Mesenteric fat pad (tissue), 1 donor: ENCODE results near the gene LILRB5. TPM values are rescaled to one million over a fixed set of nuclear protein-coding genes. Genes with fewer than 3 reads are reported as not detected.

ENCODE experiments used
- DNase-seq: peaks from one replicate; pipeline ENCODE4 v3.0.0-alpha.2; 2020; ENCODE audit warnings: low spot score
- total RNA-seq: library from RNA; stranded (reverse); fragmentation: NEBNext Ultra II Directional; extraction: Animal tissue kit (Norgen Biotek cat#: 25700); gene quantifications from one replicate; pipeline ENCODE4 v1.2.1, GENCODE V29; 2021
- donor health status: DM: yes; HTN: yes; CAD: no.

Gene LILRB5
- total RNA-seq, 1 donor from 2014 or later = 69.4 TPM

DNA sequence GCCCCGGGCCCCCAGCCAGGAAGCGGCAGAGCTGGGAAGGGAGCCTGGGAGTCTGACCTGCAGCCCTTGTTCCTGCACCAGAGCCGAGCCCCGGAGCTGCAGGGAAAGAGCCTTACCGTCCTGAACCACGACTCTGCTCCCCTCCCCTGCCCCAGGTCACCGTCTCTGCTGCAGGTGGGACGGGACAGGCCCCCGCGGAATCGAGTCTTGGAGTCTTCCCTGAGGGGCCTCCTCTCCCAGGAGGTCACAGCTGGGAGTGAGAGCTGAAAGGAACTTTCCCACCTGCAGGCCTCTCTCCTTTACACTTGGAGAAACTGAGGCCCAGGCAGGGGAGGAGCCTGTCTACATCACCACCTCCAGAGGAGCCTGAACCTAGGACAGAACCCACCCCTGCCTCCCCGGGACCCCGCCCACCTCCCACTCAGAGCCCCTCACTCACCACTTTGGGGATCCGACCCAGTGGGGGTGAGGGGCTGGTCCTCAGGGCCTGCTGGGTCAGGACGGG lies 20.1 kb upstream of the LILRB5 start:
- DNase-seq = peak; percentile 53

DNA sequence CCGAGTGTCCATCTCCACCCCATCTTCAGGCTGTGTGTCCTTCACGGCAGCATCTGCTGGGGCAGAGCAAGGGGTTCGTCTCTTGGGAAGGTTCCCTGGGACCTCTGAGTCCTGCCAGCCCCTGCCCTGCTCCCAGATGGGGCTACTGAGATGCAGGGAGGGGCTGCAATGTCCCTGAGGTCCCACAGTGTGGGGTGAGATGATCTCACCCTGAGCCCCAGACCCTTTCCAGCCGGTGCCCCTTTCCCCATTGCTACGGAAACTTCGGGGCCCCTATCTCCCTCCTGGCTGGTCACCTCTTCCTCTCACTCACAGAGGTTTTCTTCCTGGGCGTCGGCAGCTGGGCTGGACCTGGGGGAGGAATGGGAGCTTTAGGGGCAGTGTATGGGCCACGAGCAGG lies 18.9 kb upstream of the LILRB5 start:
- peak; percentile 37 for DNase-seq

DNA sequence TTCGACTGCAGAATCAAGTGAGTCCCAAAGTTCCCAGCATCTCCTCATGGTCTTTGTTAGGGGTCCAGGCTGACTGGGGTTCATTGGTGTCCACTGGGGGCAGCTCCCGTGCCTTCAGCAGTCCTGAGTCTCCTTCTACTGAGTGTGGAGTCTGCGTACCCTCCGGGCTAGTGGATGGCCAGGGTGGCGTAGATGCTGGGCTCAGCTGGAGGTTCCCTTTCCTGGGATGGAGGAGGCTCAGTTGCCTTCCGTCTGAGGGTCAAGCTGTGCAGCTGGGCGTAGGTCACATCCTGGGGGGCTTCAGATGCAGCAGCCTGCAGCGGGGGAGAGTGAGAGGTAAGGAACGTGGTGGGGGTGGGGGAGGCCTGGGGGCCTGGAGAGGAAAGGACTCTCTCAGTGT lies 17.4 kb upstream of the LILRB5 start:
- DNase-seq = peak; percentile 53

DNA sequence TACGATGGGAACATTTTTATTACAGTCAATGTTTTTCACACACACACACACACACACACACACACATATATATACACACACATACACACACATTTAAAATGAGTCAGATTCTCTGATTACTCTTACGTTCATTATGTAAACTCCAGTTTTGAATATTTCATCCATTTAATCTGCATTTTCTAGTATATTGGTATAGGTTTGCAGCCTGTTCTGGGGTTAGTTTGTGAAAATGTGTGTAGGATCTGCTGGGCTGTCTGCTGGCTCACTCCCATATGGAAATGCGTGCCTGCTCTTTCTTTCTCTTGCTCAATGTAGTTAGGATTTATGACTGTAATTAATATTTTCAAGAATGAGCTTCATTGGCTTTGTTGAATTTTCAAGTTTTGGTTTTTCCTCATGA lies 16.7 kb upstream of the LILRB5 start:
- no peak for DNase-seq

DNA sequence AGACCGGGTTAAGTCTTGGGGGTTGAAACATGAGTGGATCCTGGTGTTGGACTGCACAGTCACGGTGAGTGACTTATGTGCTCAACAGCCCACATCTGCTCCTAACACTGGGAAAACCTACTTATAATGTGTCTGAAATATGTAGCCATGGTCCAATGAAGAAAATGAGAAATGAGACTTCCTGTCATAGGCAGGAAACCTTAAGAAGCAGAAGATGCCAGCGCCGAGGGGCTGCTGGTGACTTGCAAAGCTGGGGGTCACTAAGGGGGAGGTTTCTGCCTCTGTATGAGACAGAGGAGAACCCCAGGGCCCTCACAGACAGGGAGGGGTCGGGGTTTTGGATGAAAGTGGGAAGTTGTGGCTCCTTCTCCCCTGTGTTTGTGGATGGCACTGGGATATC lies 15.1 kb upstream of the LILRB5 start:
- DNase-seq = peak; percentile 39

DNA sequence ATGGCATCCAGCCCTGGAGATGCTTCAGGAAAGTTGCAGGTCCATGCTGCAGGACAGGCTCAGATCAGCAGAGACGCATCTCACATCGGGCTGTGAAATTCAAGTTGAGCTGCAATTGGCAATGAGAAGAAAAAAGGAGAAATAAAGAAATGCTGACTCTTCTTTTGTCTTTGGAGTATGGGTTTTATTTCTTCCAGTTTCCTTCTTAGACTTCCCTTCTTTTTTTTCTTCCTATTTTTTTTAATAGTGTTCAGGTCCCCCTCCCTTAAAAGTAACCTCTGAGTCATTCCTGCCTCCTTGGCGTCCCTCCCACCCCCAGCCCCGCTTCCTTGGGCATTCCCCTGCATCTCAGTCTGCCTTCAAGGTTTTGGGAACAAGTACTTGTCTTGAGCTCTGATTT lies 14.5 kb upstream of the LILRB5 start:
- peak; percentile 39 for DNase-seq

DNA sequence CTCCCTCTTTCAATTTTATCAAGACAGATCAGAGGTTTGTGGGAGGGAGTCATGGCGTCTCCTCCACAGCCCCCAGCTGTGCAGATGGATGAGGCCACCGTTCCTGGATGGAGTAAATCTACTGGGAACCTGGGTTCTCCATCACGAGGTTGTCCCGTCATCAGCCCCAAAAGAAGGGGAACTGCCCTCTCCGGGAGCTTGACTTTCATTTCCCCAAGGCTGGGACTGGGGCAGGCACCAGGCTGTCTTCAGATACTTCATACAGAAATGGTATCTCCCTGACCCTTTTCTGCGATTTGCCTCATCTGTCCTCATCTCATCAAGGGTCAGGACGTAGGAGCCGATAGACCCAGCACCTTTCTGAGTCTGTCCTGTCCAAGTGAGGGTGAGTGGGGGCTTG lies 14.0 kb upstream of the LILRB5 start:
- DNase-seq = peak; percentile 76

DNA sequence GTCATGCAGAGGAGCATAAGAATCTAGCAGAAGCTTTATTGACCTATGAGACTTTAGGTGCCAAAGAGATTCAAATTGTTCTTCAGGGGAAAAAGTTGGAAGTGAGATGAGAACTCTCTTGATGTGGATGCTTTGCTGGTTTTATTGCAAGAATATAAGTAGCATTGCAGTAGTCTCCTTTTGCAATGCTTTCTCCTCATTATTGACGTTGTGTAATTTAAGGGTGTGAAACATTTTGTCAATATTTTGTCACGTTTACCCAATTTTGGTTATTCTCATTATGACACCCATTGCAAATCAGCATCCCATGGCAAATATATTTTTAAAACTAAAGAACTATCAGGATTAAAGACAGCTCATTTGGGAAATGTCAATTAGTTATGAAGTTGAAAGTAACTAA lies 11.9 kb upstream of the LILRB5 start:
- DNase-seq = no peak

DNA sequence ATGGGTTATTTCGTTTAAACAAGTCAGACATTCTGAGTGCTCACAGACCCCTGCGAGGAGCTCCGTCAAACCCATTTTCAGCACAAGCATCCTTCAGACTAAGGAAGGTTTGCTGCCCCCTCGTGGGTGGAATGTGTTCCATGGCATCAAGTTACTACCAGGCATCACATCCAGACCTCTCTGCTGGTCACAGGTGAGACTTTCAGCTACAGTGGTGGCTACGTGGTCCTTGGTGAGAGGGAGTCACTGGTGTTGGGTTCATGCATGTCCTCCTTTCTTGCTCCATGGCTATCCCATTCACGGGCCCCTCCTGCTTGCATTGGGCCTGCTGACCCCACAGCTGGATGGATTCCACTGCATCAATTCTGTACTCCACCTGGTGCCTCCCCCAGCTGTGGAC lies 9.1 kb upstream of the LILRB5 start:
- DNase-seq = peak; percentile 89

DNA sequence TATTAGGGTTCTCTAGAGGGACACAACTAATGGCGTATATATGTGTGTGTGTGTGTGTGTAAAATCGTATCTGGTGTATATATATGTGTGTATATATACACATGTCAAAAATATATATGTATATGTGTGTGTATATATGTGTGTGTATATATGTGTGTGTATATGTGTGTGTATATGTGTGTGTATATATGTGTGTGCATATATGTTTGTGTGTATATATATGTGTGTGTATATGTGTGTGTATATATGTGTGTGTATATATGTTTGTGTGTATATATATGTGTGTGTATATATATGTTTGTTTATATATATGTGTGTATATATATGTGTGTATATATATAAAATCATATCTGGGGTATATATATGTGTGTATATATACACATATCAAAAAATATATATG lies 5.4 kb upstream of the LILRB5 start:
- DNase-seq = no peak

DNA sequence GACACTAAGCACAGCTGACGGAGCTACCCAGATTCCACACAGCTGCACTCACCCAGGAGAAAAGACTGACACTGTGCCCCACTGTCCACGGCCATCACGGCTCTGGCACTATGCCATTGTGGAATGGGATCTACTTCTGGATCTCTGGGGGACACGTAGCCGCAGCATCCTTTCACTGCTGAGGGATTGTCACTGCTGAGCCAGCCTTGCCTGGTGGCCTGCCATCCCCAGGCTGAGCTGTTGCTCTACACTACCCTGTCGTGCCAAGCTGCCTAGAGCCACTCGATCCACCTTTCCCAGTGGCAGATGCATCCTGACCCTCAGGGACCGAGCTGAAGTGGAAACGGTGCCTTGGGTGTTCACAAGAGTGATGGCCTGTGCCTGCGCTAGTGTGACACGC lies 5.0 kb upstream of the LILRB5 start:
- peak; percentile 64 for DNase-seq

DNA sequence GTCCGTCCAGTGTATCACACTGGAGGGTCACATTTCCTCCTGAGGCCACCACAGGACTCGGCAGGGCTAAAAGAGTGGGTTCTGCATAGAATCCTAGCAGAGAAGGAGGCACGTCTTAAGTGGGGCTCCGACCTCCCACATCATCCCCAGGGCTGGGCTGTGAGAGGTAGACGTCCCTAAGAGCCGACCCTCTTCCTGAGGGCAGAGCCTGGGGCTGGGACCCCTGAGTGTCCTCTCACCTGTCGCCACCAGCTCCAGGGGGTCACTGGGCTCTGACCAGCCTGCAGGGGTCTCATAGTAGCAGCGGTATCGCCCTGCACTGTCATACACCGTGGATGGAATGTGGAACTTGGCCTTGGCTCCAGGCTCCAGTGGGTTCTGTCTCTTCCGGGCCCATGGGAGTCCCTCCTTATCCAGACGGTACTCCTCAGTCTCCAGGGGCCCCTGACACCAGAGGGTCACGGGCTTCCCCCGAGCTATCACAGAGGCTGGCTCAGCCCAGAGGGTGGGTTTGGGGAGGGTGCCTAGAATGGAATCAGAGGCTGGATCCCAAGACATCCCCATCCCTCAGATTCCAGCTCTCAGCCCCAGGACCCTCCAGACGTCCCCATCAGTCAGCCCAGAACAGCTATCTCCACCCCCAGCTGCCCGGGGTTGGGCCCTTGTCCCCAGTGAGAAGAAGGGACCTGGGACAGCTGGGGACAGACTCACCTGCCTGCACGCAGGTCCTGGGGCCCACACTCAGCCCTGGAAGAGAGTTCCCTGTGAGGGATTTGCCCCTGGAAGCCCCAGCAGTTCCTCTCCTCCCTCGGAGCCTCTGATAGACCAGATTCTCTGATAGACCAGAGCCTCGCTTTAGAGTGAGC lies 590 bp downstream of the LILRB5 start:
- peak; percentile 39 for DNase-seq

DNA sequence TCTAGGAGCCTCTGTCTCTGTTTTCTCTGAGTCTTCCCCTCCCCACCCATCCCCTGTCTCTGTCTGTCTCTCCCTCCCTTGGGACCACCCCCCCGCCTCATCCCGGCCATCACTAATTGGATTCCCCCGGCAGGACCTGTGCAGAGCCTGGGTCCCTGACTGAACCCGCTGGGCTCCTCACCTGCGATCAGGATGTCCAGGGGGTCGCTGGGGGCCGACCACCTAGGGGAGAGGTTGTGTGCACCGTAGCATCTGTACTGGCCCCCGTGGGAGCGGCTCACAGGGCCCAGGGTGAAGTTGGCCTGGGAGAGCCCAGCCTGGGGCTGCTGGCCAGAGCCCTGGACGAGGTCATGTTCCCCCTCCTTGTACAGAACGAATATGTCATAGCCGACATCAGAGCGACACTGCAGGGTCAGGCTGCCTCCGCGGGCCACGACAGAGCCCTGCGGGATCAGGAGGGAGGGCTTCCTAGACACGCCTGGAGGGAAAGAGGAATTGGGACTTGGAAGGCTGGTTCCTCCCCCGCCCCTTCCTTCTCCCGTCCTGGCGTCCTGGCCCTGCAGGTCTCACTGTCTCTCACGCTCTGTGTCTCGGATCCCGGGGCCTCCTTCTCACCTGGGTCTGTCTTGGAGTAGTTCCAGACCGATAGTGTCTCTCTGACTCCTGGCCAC lies 1.8 kb downstream of the LILRB5 start:
- peak; percentile 69 for DNase-seq

DNA sequence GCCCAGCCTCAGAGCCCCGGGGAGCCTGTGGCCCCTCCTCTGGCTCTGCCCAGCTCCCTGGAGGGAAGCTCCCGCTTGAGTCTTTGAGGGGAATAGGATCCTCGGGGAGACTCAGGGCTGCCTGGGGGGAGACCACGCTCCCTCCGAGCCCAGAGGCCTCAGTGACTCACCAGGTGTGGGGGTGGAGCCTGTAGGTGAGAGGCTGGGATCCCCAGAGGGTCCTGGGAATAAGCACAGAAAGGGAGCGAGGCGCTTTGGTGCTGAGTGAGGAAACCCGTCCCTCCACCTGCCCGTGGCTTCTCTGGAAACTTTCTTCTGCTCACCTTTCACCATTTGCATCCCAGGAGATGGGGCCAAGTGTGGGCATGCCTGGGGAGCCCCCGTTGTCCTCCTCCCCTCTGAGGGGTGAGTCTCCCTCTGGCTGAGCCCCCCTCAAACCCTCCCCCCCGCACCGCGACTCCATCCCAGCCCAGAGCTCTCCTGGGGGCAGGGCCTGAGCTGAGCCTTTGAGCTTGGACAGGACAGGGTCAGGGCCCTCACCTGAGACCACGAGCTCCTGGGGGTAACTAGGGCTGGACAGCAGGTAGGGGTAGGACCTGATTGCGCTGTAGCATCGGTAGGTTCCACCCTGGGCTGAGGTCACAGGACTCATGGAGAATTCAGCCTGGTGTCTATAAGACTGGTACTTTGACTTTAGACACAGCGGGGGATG lies 2.7 kb downstream of the LILRB5 start:
- DNase-seq = peak; percentile 73

DNA sequence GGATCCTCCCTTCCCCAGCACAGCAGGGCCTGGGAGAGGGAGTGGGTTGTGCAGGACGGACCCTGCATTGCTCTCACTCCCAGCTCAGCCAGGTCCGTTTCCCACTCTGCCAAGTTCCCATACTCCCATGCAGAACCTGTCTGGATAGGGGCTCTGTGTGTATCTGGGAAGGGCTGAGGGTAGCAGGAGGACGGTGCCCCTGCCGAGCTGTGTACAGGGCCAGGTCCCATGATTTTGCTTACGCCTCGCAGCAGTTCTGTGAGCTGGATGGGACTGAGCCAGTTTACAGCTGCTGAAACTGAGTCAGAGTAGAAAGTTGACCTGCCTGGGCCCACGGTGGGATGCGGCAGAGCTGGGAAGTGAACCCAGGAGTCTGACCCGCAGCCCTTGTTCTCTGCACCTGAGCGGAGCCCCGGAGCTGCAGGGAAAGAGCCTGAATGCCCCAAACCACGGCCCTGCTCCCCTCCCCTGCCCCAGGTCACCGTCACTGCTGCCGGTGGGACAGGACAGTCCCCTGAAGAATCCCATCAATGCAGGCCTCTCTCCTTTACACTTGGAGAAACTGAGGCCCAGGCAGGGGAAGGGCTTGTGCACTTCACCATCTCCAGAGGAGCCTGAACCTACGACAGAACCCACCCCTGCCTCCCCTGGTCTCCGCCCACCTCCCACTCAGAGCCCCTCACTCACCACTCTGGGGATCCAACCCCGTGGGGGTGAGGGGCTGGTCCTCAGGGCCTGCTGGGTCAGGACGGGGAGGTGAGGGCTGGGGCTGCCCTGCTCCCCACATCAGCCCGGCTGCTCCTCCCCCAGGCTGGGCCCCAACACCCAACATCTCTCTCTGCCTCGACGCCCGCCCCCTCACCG lies 3.5 kb downstream of the LILRB5 start:
- DNase-seq = peak; percentile 80

DNA sequence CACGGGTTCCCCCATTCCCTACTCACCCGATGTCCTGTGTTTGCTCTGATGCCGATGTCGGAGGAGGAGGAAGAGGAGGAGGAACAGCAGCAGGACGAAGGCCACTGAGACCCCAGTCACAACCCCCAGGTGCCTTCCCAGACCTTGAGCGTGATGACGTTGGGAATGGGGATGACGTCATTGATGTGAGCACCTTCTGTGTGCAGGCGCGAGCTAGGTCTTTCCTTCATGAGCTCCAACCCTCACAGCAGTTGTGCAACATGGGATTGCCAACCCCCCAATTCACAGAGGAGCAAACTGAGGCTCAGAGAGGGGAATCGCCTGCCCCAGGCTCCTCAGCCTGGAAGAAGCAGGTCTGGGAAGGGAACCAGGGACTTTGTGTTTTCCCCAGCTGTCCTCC lies 4.2 kb downstream of the LILRB5 start:
- peak; percentile 28 for DNase-seq

DNA sequence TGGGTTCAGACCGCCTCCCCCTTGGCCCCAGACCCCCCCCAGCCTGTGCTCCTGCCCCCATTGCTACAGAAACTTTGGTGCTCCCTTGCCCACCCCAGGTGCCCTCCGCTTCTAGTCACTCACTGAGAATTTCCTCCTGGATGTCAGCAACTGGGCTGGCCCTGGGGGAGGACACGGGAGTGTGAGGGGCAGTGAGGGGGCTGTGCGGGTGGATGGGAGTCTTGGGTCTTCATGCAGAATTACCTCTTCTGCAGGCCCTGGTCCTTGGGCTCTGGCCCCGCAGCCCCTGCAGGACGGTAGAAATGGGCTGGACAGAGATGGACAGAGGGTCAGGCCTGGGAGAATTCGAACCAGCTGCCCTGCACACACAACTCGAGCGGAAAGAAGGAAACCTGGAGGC lies 4.8 kb downstream of the LILRB5 start:
- DNase-seq = peak; percentile 79

DNA sequence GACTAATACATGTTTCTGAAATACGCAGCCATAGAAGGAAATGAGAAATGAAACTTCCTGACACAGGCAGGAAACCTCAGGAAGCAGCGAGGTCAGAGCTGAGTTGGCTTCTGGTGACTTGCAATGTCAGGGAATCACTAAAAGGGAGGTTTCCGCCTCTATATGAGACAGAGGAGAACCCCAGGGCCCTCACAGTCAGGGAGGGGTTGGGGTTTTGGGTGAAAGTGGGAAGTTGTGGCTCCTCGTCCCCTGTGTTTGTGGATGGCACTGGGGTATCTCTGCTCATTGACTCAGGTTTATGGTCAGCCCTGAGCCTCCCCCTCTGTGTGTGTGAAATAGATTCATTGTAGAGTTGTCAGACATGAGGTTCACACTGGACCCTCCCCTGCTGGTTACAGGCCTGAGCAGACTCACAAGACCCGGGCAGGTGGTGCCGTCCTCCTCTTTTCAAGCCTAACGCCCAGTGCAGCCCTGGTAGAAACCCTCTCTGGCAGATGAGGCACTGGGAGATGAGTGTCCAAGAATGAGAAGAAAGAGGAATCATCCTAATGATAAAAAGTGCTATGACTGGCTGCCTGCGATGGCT lies 9.0 kb downstream of the LILRB5 start:
- DNase-seq = peak; percentile 84

DNA sequence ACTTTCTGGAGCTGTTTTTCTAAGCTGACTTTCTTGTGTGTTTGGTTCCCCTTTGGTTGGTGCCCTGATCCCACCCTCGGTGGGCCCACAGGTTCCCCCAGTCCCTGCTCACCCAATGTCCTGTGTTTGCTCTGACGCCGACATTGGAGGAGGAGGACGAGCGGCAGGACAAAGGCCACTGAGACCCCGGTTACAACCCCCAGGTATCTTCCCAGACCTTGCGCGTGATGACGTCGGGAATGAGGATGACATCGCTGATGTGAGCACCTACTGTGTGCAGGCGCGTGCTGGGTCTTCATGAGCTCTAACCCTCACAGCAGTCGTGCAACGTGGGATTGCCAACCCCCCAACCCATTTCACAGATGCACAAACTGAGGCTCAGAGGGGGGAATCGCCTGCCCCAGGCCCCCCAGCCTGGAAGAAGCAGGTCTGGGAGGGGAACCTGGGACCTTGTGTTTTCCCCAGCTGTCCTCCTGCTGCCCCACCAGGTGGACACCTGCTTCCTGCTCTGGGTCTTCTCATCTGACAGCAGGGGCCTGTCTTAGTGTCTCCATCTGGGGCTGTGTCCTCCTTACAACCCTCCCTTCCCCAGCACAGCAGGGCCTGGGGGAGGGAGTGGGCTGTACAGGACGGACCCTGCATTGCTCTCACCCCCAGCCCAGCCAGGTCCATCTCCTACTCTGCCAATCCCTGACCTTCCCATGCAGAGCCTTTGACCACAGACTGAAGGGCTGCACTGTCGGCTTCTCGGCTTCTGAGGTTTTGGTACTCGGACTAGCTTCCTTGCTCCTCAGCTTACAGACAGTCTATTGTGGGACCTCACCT lies 9.8 kb downstream of the LILRB5 start:
- peak; percentile 79 for DNase-seq

DNA sequence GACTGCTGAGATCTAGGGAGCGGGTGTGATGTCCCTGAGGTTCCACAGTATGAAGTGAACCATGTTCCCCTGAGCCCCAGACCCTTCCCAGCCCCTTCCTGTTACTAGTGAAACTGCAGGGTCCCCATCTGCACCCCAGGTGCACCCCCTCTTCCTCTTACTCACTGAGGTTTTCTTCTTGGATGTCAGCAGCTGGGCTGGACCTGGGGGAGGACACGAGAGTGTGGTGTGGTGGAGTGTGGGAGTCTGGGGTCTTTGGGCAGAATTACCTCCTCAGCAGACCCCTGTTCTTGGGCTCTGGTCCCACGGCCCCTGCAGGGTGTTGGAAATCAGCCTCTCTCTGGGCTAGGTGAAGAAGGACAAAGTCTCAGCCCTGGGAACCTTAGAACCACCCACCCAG lies 11.1 kb downstream of the LILRB5 start:
- no peak for DNase-seq
